NCI-H226 (cell line): ENCODE measurements around the gene OPRD1.
"Not testable (repeated sequence)": the region's sequence is repeated elsewhere in the genome, so short reads cannot be mapped to it uniquely, and the experiment has no call there.

Experiments
- DNase-seq: peaks from one replicate; pipeline ENCODE4 v3.0.0-alpha.2; 2015

Gene OPRD1

DNA sequence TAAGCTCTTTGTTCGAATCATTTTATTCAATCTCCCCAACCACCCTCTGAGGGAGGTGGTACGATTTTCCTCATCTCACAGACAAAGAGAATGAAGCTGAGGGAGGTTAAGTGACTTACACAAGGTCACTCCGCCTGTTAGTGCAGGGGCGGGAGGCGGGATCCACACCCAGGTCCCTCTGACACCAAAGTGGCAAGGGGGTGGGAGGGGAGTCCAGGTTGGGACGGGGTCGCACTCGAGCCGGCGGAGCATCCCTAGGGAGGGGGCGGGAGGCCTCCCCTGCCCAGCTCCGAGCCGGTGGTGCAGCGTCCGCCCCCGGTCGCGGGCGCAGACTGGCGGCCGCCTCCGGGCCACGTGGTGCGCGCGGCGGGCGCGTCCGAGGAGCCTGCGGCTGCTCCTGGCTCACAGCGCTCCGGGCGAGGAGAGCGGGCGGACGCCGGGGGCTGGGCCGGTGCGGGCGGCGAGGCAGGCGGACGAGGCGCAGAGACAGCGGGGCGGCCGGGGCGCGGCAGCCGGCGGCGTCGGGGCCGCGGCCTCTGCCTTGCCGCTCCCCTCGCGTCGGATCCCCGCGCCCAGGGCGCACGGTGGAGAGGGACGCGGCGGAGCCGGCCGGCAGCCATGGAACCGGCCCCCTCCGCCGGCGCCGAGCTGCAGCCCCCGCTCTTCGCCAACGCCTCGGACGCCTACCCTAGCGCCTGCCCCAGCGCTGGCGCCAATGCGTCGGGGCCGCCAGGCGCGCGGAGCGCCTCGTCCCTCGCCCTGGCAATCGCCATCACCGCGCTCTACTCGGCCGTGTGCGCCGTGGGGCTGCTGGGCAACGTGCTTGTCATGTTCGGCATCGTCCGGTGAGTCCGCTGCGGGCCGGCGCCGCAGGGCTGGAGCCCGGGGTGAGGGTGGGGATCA, at the start of gene OPRD1:
Gene OPRD1 (plus strand): TSS at position 405 of the 903 bp plus-strand sequence. CDS start 214 bp downstream, at position 619.
- no peak for DNase-seq

DNA sequence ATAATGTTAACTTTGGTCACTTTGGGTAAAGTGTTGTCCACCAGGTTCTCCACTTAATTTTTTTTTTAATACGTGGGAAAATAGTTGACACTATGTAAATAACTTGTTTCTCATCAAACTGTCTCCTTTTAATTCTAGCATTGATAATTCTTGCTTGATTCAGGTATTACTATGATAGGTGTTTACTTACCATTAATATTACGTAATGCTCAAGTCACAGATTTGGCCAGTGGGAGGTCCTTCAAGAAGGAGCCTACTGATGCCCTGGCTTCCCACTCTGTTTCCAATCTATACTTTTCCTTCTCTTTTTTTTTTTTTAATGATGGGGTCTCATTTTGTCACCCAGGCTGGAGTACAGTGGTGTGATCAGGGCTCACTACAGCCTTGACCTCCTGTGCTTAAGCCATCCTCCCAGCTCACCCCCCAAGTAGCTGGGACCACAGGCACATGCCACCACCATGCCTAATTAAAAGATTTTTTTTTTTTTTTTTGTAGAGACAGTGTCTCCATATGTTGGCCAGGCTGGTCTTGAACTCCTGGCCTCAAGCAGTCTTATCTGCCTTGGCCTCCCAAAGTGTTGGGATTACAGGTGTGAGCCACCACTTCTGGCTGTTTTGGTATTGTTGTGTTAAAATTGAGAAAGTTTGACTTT, 45.3 kb upstream of the OPRD1 start:
- DNase-seq: no peak

DNA sequence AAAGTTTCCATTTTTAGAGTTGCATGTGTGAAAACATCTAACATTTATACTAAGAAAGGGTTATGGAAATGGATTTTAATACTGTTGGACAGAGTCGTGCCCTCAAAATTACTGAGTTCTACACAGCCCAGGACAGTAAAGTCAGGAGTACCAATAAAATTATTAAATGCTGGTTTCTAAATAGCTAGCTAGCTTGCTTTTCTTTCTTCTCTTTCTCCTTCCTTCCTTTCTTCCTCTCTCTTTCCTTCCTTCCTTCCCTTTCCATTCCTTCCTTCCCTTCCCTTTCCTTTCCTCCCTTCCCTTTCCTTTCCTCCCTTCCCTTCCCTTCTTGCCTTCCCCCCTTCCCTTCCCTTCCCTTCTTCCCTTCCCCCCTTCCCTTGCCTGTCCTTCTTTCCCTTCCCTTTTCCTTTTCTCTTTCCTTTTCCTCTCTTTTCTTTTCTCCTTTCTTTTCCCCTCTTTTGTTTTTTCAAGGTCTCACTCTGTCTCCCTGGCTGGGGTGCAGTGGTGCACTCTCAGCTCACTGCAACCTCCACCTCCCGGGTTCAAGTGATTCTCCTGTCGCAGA, 41.3 kb upstream of the OPRD1 start:
- no peak for DNase-seq

DNA sequence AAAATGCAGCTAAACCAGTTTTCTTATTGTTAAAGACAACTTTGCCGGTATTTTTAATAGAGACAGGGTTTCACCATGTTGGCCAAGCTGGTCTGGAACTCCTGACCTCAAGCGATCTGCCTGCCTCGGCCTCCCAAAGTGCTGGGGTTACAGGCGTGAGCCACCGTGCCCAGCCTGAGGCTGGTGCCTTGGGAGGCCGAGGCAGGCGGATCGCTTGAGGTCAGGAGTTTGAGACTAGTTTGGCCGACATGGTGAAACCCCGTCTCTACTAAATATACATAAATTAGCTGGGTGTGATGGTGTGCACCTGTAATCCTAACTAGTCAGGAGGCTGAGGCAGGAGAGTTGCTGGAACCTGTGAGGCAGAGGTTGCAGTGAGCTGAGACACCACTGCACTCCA, 40.0 kb upstream of the OPRD1 start:
- not testable (repeated sequence) for DNase-seq

DNA sequence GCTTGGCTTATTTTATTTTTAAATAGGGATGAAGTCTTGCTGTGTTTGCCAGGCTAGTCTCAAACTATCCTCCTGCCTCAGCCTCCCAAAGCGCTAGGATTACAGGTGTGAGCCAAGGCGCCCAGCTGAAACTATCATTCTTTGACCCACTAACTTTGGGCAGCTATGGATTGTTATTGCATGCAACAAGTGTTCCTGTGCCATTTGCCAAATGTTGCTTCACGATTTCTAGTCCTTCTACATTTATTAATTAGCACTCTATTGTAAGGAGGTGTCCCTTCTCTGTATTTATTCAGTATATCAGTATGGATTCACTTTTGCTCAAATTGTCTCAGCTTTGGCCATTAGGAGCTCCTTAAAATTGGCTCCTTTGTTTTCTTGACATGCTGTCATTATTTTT, 38.9 kb upstream of the OPRD1 start:
- DNase-seq: no peak

DNA sequence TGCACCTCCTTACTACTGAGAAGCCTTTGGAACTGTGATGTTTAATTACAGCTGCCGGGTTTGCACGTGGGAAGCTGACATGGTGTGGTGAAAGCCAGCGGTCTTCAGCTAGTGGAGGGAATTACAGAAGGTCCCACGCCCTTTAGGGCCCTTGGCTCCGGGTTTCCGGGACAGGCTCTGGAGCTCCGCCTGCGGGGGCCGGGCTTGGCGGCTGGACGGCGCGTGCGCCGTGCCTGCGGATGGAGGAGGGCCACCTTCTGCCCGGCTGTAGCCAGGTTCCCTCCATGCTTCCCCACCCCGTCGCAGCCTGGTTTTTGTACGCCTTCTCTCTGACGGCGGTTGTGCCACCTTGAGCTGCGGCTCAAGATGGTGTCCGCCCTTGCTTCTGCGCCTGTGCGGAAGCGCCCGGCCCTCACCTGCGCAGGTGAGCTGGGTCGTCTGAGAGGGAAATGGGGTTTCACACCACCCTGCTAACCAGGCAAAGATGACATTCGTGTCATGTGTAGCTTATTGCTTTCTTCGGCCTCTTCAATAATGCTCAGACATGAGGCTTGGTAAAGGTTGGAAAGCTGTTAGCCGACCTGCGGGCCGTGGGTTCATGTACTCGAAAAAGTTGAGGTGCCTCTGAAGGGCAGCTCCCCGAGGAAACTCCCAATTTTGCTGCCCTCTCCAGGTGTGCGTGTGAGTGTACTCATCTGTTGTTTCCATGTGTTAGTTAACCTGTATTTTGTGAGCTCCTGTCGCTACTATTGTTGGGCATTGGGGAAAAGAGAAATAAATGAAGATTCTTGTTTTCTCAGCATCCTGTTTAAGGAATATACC, 36.6 kb upstream of the OPRD1 start:
- peak; percentile 33 for DNase-seq

DNA sequence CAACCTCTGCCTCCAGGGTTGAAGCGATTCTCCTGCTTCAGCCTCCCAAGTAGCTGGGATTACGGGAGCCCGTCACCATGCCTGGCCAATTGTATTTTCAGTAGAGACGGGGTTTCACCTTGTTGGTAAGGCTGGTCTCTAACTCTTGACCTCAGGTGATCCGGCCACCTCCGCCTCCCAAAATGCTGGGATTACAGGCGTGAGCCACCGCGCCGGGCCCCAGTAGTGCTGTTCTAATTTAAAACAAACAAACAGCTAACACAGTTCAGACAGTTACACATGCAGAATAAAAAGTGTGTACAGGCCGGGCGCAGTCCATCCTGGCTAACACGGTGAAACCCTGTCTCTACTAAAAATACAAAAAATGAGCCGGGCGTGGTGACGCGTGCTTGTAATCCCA, 35.6 kb upstream of the OPRD1 start:
- DNase-seq: no peak

DNA sequence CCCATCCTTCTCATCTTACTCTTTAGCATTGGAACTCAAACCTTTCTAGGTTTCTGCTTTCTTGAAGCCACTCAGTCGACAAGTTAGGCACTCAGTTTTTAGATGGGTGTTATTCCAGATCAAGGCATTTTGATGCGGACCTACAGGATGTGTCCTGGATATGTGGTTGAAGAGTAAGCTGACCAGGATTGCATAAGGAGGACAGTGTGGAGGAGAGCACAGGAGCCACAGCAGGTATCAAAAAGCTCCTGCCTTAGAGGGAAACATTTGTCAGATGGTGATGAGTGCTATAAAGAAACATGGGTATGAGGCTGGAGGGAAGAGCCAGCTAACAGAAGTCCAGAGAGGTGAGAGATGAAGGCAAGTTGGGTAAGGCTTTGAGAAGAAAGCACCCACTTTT, 33.9 kb upstream of the OPRD1 start:
- DNase-seq: no peak

DNA sequence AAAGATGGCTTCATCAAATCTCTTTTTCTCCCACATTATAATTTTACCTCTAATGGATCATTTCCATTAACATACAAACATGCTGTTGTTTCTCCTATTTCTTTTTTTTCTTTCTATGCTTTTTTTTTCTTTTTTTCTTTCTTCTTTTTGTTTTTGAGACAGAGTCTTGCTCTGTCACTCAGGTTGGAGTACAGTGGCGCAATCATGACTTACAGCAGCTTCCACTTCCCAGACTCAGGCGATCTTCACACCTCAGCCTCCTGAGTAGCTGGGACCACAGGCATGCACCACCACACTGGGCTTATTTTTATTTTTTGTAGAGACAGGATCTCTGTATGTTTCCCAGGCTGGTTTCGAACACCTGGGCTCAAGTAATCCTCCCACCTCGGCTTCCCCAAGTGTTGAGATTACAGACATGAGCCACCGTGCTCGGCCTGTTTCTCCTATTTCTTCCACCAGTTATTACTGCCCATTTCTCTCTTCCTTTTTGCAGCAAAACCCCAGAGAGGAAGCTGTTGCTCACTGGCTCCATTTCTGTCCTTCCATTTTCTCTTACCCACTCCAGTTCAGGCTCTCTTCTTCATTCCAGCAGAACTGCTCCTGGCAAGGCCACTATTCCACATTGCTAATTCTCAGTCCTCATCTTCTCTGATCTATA, 32.1 kb upstream of the OPRD1 start:
- no peak for DNase-seq

DNA sequence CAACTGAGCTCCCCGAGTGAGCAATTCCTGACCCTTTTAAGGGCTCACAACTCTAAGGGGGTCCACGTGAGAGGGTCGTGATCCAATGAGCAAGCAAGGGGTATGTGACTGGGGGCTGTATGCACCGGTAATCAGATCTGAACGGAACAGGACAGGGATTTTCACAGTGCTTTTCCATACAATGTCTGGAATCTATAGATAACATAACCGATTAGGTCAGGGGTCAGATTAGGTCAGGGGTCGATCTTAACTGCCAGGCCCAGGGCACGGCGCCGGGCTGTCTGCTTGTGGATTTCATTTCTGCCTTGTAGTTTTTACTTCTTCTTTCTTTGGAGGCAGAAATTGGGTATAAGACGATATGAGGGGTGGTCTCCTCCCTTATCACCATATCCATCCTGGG, 30.7 kb upstream of the OPRD1 start:
- no peak for DNase-seq

DNA sequence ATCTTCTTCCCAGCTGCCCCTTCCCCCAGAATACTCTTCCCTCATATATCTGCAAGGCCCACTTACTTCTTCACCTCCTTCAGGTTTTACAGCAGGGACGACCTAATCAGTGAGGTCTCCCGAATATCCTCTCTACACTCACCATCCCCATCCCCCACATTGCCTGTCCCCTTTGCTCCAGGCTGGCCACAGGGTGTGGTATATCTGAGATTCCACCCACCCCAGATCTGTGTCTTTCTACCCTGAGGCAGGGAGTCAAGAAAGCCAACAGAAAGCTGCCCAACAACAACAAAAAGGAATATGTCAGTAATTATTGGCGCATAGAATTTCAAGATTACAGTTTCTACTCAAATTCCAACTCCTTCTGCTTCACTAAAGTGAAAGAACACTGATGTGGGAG, 30.0 kb upstream of the OPRD1 start:
- no peak for DNase-seq

DNA sequence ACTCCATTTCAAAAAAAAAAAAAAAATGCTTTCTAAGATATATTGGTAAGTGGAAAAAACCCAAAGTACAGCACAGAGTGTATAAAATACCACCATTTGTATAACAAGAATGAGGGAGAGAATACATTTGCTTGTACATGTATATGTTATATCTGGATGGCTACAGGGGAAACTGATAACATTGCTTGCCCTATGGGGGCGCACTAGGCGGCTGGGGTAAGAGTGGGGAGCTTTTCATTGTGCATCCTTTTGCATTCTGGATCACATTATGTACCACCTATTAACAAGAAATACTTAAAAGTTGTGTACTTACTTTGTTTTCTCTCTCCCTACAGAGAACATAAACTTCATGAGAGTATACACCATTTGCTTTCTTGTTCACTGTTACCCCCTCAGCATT, 28.6 kb upstream of the OPRD1 start:
- DNase-seq: no peak

DNA sequence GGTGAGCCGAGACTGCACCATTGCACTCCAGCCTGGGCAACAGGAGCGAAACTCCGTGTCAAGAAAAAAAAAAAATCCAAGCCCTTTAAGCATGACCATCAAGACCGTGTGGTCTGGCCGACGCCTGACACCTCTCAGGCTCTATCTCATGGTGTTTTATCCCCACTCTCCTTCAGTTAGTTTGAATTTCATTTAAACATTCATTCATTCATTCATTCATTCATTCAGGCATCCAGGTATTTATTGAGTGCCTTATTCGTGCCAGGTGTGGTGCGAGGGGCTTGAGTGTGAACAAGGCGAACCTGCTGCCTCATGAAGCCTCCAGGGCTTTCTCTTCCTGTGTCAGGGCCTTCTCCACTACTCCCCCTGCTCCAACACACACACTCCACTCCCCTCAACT, 22.6 kb upstream of the OPRD1 start:
- DNase-seq: no peak

DNA sequence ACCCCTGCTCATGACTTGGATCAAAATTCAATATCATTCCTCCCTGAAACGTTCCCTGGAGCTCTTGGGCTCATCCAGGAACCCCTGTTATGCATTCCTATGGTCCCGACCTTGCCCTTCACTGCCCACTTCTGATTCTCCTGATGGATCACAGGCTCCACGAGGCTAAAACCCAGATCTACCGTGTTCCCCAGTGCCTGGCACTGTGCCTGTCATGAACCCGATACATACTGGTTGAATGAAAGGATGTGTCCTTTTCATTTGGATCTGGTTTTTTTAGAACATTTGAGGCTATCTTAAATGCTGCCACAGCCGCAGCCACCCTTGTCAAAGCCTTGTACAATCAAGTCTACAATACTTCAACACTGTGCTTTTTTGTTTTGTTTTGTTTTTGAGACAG, 22.2 kb upstream of the OPRD1 start:
- DNase-seq: no peak

DNA sequence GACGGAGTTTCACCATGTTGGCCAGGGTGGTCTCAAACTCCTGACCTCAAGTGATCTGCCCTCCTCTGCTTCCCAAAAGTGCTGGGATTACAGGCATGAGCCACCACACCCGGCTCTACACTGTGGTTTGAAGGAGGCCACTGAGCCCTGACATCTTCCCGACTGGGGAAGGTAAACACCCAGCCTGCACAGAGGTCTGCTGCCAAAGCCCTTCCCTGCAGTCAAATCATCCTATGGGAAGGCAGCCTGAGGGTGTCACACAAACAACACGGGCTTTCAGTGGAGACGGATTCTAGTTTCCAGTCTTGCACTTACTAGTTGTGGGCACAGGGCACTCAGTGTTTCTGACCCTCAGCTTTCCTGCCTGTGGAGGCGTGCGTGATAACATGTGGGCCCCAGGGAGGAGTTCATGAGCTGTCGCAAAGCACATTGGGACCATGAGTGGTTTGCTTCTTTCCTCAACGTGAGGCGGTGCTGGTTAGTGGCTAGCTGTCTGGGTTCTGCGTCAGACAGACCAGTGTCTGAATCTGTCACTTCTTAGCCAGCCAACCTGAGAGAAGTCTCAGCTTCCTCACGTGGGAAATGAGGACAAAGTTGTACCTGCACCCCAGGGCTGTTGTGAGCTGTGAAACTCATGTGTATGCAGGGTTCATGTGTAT, 21.5 kb upstream of the OPRD1 start:
- DNase-seq: no peak

DNA sequence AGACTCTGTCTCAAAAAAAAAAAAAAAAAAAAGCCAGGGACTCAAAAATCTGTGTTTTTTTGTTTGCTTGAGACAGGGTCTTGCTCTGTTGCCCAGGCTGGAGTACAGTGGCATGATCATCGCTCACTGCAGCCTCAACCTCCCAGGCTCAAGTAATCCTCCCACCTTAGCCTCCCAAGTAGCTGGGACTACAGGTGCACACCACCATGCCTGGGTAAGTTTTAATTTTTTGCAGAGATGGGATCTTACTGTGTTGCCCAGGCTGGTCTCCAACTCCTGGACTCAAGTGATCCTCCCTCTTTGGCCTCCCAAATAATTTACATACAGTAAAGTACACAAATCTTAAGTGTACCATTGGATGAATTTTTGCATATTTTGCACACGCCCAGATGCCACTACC, 20.0 kb upstream of the OPRD1 start:
- not testable (repeated sequence) for DNase-seq

DNA sequence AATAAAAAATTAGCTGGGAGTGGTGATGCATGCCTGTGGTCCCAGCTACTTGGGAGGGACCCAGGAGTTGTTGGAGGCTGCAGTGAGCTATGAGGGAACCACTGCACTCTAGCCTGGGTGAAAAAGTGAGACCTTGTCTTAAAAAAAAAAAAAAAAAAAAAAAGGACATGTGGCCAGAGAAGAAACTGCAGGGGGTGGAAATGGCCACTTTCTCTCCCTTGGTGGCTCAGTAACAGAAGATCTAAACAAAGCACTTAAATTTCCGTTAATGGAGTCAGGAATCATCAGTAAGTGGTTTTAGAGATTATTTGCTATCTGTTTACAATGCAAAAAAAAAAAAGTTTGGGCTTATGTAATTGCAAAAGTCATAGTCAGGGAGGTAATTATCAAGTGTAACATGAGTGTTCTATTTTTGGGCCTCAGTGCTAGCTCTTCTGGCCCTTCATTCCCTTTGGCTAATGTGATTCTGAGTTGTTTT, 19.3 kb upstream of the OPRD1 start:
- no peak for DNase-seq

DNA sequence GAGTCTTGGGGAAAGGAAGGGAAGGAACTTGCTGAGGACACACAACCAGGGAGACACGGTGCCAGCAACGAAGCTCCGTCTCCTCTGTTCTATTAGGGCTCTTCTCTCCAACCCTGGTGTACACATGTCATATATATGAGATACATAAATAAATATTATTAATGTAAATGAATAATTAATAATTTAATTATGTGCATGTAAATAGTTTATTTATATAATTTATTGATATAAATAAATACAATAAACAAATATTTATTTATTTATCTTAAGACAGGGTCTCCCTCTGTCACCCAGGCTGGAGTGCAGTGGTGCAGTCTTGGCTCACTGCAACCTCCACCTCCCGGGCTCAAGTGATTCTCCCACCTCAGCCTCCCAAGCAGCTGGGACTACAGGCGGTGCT, 17.4 kb upstream of the OPRD1 start:
- not testable (repeated sequence) for DNase-seq

DNA sequence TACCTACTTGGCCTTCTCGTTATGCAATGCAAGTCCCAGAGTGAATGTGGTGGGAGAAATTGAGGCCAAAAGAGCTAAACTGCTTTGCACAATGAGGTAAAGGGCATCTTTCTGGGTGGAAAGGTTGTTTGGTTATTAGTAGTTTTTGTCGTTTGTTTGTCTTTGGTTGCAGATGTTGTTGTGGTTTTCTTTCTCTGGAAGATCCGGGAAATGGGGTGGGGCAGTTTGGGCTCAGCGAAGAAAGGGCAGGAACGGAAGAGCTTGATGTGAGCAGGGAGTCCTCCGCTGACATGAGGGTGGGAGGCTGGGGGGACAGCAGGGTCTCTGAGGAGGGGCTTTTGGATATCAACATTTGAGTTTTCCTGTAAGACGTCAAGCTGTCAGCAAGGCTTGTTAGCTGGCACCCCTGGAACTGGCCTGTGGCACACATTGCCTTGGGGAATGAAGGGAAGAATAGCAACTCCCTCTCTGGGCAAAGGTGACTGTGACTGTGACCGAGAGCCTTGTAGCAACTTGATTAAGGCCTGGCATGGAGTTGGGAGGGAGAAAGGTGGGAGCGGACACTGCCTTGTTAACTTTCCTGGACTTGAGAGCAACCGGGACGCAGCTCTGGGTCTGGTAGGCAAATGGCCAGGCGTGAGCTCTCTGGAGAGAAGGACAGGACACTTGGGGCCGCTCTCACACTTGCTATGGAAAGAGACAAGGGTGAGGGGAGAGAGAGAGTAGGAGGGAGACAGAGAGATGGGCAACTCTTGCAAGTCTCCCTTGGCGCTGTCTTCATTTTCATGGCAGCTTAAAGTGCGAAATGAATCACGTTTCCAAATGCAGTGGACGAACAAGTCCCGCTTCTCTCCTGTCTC, 15.4 kb upstream of the OPRD1 start:
- DNase-seq: no peak

DNA sequence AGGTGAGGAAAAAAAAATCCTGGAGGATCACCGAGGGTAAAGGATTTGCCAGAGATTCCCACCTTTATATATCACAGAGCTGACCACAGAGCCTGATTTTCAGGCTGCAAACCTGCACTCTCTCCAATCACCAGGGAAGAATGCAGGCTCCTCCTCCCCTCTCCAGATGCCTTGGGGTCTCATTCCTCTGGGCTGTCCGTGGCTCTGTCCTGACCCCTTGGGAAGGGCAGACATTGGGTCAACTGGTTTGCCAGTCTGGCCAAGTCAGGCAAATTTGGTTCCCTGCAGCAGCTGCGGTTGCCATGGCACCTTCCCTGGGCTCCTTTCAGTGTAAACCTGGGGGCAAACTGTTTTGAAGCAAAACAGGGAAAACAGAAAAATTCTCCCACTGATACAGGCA, 11.6 kb upstream of the OPRD1 start:
- no peak for DNase-seq

DNA sequence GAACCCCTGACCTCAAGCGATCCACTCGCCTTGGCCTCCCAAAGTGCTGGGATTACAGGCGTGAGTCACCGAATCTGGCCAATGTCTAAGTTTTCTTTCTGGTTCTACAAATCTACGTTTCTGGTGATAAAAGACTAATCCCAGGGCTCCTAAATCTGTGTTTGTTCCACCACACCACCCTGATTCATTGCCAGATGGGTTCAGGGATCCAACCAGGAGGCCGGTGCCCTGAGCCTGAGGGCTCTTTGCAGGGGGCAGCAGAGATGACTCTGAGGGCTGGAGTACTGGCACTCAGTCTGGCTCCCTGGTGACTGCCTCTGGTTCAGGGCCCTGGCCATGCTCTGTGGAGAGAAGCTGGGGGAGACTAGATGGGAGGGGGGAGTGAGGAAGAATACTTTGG, 10.5 kb upstream of the OPRD1 start:
- no peak for DNase-seq
